SKM-1 (cell line): ENCODE results near the gene RAET1L.
"Not testable (repeated sequence)": the region's sequence is repeated elsewhere in the genome, so short reads cannot be mapped to it uniquely, and the experiment has no call there.

Source experiments
- DNase-seq: peaks from one replicate; lab custom pipeline; 2025; ENCODE audit not compliant: unreplicated experiment; lab: John Stamatoyannopoulos, UW

The RAET1L gene, protein sequence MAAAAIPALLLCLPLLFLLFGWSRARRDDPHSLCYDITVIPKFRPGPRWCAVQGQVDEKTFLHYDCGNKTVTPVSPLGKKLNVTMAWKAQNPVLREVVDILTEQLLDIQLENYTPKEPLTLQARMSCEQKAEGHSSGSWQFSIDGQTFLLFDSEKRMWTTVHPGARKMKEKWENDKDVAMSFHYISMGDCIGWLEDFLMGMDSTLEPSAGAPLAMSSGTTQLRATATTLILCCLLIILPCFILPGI

DNA sequence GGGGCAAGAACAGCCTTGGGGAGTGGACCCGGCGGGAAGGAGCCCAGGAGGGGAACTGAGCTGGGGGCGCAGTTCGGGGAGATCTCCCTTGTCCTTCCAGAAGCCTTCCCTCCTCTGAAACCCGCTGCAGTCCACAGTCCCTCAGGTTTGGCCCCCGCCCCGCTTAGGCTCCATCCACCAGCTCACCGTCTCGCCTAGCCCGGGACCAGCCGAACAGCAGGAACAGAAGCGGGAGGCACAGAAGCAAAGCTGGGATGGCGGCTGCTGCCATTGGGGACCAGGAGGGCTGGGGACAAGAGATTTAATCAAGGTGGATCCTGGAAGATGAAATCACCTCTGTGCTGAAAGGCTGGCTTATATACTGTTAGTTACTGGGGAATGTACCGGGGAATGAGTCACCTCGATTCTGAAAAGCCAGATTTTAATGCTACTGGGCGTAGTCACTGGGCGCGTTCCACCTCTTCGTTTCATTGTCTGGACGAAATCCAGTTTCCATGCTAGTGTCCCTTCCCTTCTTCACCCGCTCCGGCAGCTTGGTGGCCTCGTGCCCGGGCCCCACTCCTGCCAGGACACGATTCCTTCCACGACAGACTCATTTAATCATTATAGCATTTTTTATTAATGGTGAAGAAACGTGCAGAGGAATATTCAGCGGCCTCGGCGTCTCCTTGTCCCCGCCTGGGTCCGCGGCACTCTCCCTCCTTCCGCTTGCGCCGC, at the start of gene RAET1L:
TSS of gene RAET1L (minus strand) at position 332 of the 717 bp plus-strand sequence. CDS start at position 271, 61 bp downstream.
- DNase-seq: no peak

- DNase-seq: no peak
Measured at GRCh38 chr6:150075034-150075421, 49.7 kb upstream of the RAET1L start.

- not testable (repeated sequence) for DNase-seq
Measured at GRCh38 chr6:150074396-150075033, 49.2 kb upstream of the RAET1L start.

DNA sequence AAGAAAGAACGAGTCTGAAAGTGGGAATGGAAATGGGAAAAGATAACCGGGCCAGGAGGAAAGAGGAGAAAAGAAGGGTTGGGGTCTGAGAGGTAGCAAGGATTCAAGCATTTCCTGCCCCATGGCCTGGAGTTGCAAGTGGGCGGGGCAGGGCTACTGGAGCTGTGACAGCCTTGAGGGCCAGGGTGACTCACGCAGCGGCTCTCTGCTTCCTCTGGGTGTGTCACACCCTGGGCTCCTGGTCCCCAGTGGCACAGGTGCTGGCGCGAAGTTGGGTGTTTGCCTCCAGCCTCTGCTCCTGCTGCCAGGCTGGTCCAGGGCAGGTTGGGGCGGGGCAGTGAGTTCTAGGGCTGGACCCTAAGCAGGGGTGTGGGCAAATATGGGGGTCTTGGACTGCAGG, 46.9 kb upstream of the RAET1L start:
- DNase-seq: no peak

- no peak for DNase-seq
Measured at GRCh38 chr6:150070236-150070818, 45.0 kb upstream of the RAET1L start.

GRCh38 chr6:150069706-150070105, 44.4 kb upstream of the RAET1L start:
- DNase-seq: no peak

DNA sequence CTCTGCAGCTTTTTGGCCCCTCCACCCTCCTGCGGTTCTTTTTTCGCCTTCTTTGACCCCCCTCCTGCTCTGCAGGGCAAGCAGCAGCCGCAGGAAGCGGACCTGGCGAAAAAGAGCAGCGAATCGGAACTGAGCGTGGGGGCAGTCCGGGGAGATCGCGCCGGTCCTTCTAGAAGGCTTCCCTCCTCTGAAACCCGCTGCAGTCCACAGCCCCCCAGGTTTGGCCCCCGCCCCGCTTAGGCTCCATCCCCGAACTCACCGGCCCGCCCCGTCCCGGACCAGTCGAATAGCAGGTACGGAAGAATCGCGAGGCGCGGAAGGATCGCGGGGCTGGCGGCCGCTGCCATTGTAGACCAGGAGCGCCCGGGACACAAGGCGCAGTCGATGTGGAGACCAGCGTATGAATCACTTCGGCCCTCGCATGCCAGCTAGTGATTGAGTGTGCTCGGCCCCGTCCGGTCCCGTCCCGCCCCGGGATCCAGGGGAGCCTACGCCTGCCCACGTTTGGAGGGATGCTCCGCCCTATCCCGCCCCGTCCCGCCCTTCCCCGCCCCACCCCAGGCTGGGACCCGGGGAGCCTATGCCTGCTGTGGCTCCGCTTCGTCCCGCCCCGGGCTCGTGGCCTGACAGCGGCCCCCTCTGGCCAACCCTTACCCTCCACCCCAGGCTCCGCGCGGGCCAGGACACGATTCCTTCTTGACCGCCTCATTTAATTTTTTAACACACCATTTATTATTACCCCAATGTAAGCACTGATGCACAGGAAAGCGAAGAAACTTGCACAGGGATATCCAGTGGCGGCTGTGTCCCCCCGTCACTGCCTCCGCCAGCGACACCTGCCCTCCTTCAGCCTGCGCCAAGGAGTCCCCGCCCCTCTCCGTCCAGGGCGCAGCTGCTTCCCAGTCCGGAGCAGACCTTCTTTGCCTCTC, 43.7 kb upstream of the RAET1L start, which contains the start of gene ULBP3:
TSS of gene ULBP3 (minus strand) at position 402 of the 929 bp plus-strand sequence. CDS start at position 347, 55 bp downstream.
- peak; percentile 32 for DNase-seq

DNA sequence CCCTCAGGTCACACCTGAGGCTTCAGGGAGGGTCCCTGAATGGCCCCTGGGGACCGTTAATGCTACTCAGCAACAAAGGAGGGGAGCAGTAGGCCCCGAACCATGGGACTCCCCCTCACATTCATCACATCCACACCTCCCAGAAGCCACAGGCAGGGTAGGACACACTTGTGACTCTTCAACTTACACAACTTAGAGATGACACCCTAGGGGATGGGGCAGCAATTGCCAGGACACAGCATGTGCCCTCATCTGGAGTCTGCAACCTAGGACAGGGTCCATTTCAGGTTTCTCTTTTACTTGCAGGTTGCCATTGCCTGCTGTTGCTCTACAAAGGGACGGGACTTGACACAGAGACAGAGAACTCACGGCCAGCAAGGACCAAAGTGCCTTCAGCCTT, 42.8 kb upstream of the RAET1L start:
- DNase-seq: no peak

GRCh38 chr6:150065083-150065482, 39.8 kb upstream of the RAET1L start:
- no peak for DNase-seq

DNA sequence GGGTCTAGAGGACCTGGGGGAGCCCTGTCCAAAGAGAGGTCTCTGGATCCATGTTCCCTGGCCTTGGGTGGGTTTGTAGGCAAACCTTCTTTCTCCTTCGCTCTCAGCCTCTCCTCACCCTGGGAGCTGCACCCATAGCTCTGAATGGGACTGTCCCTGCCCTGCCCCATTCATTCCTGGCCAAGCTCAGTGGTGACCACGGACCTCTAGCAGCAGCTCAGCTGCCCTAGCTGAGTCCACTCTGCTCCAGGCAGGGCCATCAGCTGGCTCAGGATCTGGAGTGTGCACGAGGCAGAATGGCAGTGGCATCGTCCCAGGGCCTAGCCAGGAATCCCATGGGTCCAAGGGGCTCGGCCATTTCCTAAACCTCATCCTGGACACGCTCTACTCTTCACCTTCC, 38.3 kb upstream of the RAET1L start:
- DNase-seq: no peak

DNA sequence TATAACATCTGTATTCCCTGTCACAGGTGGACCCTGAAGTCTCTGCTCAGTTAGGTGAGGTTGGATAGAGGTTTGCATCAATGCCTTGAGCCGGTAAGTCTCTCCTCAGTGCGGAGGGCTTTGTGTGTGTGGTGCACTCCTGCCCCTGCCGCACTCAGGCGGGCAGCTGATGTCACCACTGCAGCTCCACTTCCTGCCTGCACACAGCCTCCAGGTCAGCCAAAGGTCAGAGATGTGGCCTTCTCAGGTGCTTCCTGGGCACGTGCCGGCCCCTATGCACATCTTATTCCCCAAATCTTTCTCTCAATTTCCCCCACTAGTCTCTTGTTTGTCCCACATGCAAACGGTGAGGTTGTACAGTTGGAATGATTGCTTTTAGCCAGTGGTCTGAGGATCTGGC, 34.6 kb upstream of the RAET1L start:
- not testable (repeated sequence) for DNase-seq

GRCh38 chr6:150058986-150059385, 33.7 kb upstream of the RAET1L start:
- DNase-seq: no peak

DNA sequence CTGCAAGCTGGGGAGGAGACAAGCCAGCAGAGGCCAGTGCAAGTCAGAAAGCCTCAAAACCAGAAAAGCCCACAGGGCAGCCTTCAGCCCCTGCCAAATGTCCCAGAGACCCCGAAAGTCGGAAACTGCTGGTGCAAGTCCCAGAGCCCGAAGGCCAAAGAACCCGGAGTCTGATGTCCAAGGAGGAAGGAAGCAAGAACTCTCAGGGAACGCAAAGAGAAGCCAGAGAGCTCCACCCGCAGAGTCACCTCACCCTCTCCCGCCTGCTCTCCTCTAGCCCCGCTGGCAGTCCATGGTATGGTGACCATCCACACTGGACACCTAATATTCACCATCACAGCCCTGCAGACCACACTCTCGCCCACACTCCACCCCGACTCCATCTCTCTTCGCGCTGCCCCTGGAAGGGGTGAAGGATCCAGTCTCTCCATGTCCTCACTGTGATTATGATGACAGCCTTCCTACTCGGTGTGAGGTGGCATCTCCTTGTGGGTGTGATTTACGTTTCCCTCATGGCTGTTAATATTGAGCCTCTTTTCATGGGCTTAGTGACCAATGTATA, 33.0 kb upstream of the RAET1L start:
- no peak for DNase-seq

DNA sequence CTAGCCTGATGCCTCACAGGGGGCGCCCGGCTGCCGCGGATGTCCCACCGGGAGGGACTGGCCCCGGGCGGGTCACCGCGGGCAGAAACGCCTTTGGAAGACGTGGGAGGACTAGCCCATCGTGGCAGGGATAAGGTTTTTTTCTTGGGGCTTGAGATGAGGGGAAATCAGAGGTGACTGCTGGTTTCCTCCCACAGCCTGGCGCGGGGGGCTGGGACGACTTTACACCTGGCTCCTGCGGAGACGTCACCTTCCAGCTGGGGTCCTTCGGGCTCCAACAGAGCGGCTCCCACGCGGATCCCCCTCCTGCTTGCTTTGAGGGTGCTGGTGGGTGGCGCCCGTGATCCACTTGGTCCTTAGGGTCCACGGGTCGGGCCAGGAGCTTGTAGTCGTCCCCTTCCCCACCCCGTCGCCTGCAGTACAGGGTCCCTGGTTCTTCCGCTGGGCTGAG, 32.2 kb upstream of the RAET1L start:
- no peak for DNase-seq

DNA sequence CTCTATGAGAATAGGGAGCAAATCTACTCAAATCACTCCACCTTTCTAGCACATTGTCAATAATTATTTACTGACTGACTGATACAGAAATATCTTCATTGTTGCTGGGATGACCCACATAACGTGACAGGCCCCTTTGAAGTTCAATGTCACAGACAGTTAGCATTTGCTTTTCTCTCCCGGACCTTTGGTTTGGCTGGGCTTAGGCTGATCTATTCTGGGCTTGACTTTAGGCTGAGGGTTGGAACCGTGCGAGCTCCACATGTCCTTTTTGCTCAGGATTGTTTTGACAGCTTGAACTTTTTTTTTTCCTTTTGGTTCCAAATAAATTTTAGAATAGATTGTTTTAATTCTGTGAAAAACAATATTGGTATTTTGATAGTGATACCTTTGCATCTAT, 31.6 kb upstream of the RAET1L start:
- no peak for DNase-seq

GRCh38 chr6:150056156-150056555, 30.8 kb upstream of the RAET1L start:
- no peak for DNase-seq

- DNase-seq: no peak
Measured at GRCh38 chr6:150055131-150055530, 29.8 kb upstream of the RAET1L start.

GRCh38 chr6:150053450-150053849, 28.1 kb upstream of the RAET1L start:
- no peak for DNase-seq

DNA sequence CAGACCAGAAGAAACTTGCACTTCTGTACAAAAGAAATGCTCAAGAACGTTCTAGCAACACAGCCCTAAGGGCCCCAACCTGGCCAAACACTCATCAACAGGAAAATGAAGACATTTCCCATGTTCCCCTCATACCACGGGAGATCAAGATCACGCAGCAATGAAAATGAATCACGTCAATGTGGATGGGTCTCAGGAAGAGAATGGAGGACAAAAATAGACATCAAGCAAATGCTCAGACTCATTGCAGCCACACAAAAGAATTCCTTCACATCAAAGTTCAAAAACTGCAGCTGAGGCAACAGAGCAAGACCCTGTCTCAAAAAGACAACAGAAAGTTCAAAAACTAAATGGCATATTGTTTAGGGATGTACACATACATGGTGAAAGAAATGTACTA, 25.5 kb upstream of the RAET1L start:
- no peak for DNase-seq

DNA sequence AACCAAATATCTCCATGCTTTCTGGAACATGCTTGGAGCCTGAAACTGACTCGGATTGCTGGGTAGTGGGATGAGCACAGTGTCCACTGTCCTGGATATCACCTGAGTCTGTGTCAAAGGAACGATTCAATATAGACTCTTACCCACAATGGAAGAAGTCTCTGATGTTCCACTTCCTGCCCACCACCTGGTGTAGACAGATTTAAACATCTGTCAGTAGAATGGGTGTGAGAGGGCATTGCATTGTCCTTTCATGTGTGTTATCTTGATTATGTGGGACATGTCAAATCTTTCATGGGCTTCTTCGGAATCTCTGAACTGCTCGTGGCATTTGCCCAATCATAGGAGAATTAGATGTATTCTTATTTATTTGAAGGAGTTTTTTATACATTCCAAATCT, 22.8 kb upstream of the RAET1L start:
- DNase-seq: no peak
